Measurements from ENCODE around the gene MTOR. TPM values are rescaled to one million over a fixed set of nuclear protein-coding genes. Genes with fewer than 3 reads are reported as not detected.
"Not testable (repeated sequence)": the region's sequence is repeated elsewhere in the genome, so short reads cannot be mapped to it uniquely, and the experiment has no call there.

The MTOR gene
- total and polyA plus RNA-seq, 4 donors: 15.1 to 36.6 (median 26.9) TPM

DNA sequence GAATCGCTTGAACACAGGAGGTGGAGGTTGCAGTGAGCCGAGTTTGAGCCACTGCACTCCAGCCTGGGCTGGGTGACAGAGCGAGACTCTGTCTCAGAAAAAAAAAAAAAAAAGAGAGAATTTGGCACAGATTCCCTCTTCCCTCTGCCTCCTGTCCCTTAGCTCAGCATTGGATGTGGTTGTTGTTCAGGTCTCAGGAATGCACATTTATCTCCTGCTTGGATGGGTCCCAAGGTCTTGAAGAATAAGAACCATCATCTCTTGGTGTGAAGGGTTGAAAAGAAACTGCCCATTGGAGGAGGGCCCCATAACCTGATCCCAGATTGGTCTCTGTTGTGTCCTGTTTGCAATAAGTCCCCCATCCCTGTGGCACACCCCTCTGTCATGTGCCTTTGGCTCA, 45.5 kb upstream of the MTOR start:
- Histone ChIP-seq H3K36me3 (ENCODE audit: control insufficient read depth in 4 of 4, insufficient read depth in 4 of 4, low read length in 4 of 4) (no peaks in the 10 kb centered on the region), H3K9me3 (ENCODE audit: control insufficient read depth in 4 of 4, insufficient read depth in 3 of 4, low read length in 3 of 4) (peaks cover 0 to 3% (median 0%) of the 10 kb centered on the region in 4 donors), H3K27me3 (ENCODE audit: control insufficient read depth in 3 of 3, insufficient read depth in 3 of 3, low read length in 2 of 3) (no peaks in the 10 kb centered on the region), H3K27ac (ENCODE audit: low read depth in 1 of 2, low read length in 1 of 2) (no peak overlapping the region), H3K4me3 (no peak overlapping the region), H3K4me1 (ENCODE audit: control insufficient read depth in 5 of 5, insufficient read depth in 5 of 5, low read length in 5 of 5) (peaks cover 0 to 2% (median 0%) of the 10 kb centered on the region in 5 donors), H3K9ac (ENCODE audit: insufficient read depth in 1 of 2, low read length in 2 of 2) (no peak overlapping the region)
- 79 to 86% methylated on average over 3 of the region's 3 CpGs for WGBS, 2 donors
- TF ChIP-seq, protein P1, sequence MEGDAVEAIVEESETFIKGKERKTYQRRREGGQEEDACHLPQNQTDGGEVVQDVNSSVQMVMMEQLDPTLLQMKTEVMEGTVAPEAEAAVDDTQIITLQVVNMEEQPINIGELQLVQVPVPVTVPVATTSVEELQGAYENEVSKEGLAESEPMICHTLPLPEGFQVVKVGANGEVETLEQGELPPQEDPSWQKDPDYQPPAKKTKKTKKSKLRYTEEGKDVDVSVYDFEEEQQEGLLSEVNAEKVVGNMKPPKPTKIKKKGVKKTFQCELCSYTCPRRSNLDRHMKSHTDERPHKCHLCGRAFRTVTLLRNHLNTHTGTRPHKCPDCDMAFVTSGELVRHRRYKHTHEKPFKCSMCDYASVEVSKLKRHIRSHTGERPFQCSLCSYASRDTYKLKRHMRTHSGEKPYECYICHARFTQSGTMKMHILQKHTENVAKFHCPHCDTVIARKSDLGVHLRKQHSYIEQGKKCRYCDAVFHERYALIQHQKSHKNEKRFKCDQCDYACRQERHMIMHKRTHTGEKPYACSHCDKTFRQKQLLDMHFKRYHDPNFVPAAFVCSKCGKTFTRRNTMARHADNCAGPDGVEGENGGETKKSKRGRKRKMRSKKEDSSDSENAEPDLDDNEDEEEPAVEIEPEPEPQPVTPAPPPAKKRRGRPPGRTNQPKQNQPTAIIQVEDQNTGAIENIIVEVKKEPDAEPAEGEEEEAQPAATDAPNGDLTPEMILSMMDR (IDR thresholded peaks at IDR 0.05; ENCODE audit: control extremely low read depth, extremely low read depth): no peak
- ATAC-seq (ENCODE audit: insufficient read depth, low FRiP score) (no peak), DNase-seq (no peak)

DNA sequence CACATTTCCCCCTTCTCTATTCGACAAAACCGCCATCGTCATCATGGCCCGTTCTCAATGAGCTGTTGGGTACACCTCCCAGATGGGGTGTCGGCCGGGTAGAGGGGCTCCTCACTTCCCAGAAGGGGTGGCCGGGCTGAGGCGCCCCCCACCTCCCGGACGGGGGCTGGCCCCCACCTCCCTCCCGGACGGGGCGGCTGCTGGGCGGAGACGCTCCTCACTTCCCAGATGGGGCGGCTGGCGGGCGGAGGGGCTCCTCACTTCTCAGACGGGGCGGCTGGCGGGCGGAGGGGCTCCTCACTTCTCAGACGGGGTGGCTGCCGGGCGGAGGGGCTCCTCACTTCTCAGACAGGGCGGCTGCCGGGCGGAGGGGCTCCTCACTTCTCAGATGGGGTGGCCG, 43.2 kb upstream of the MTOR start:
- not testable (repeated sequence) for H3K27ac ChIP-seq (ENCODE audit: low read depth in 1 of 2, low read length in 1 of 2); H3K4me1 ChIP-seq (ENCODE audit: control insufficient read depth in 5 of 5, insufficient read depth in 5 of 5, low read length in 5 of 5); H3K9ac ChIP-seq (ENCODE audit: insufficient read depth in 1 of 2, low read length in 2 of 2); H3K9me3 ChIP-seq (ENCODE audit: control insufficient read depth in 4 of 4, insufficient read depth in 3 of 4, low read length in 3 of 4); H3K36me3 ChIP-seq (ENCODE audit: control insufficient read depth in 4 of 4, insufficient read depth in 4 of 4, low read length in 4 of 4); H3K4me3 ChIP-seq; ATAC-seq (ENCODE audit: insufficient read depth, low FRiP score); H3K27me3 ChIP-seq (ENCODE audit: control insufficient read depth in 3 of 3, insufficient read depth in 3 of 3, low read length in 2 of 3); DNase-seq
- 89 to 90% methylated on average over 25 to 29 of the region's 29 CpGs for WGBS, 2 donors

DNA sequence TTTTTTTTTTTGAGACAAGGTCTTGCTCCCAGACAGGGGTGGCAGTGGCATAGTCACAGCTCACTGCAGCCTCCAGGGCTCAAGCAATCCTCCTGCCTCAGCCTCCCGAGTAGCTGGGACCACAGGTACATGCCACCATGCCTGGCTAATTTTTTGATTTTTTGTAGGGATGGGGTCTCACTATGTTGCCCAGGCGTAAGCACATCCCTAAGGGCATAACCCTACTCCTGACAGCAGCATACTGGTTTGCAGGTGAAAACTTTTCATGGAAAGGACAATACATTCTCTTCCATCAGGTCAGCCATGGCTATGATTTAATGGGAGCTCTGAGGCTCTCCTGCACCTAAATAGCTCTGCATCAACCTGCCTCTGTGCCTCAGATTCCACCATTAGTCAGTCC, 40.0 kb upstream of the MTOR start:
- no peak overlapping the region for H3K9ac ChIP-seq (ENCODE audit: insufficient read depth in 1 of 2, low read length in 2 of 2)
- no peaks in the 10 kb centered on the region for H3K36me3 ChIP-seq (ENCODE audit: control insufficient read depth in 4 of 4, insufficient read depth in 4 of 4, low read length in 4 of 4)
- no peak overlapping the region for H3K27ac ChIP-seq (ENCODE audit: low read depth in 1 of 2, low read length in 1 of 2)
- ATAC-seq (ENCODE audit: insufficient read depth, low FRiP score) (no peak), DNase-seq (no peak)
- TF ChIP-seq, protein P1 (IDR thresholded peaks at IDR 0.05; ENCODE audit: control extremely low read depth, extremely low read depth): no peak
- WGBS, 2 donors: 87 to 95% methylated on average over 2 of the region's 2 CpGs
- peaks cover 0 to 1% (median 0%) of the 10 kb centered on the region in 4 donors for H3K9me3 ChIP-seq (ENCODE audit: control insufficient read depth in 4 of 4, insufficient read depth in 3 of 4, low read length in 3 of 4)
- H3K4me3 ChIP-seq: no peak overlapping the region
- H3K4me1 ChIP-seq (ENCODE audit: control insufficient read depth in 5 of 5, insufficient read depth in 5 of 5, low read length in 5 of 5): peaks cover 0 to 4% (median 0%) of the 10 kb centered on the region in 5 donors
- no peaks in the 10 kb centered on the region for H3K27me3 ChIP-seq (ENCODE audit: control insufficient read depth in 3 of 3, insufficient read depth in 3 of 3, low read length in 2 of 3)

DNA sequence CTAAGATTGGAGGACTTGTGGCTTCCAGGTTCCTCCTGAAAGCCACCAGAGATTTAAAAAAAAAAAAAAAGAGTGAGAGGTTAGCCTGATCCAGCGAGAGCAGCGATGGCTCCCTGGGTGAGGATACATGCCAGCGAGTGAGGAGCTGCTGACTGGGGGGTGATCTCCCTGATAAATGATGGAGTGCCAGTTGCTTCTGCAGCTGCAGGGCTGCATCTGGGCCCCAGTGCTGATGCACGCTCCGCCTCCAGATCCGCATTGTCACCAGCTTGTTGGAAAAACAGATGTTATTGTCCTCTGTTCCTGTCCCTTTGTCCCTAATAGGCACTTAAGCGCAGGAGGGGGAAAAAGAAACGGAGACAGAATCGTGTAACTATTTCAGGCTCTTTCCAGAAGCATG, 39.2 kb upstream of the MTOR start:
- H3K27me3 ChIP-seq (ENCODE audit: control insufficient read depth in 3 of 3, insufficient read depth in 3 of 3, low read length in 2 of 3): no peaks in the 10 kb centered on the region

More for the DNA sequence above, 39.2 kb upstream of the MTOR start:
- 55 to 59% methylated on average over 9 of the region's 9 CpGs for WGBS, 2 donors
- Histone ChIP-seq H3K9me3 (ENCODE audit: control insufficient read depth in 4 of 4, insufficient read depth in 3 of 4, low read length in 3 of 4) (peaks cover 0 to 1% (median 0%) of the 10 kb centered on the region in 4 donors), H3K36me3 (ENCODE audit: control insufficient read depth in 4 of 4, insufficient read depth in 4 of 4, low read length in 4 of 4) (no peaks in the 10 kb centered on the region), H3K4me3 (no peak overlapping the region), H3K27ac (ENCODE audit: low read depth in 1 of 2, low read length in 1 of 2) (no peak overlapping the region), H3K4me1 (ENCODE audit: control insufficient read depth in 5 of 5, insufficient read depth in 5 of 5, low read length in 5 of 5) (peaks cover 0 to 4% (median 0%) of the 10 kb centered on the region in 5 donors), H3K9ac (ENCODE audit: insufficient read depth in 1 of 2, low read length in 2 of 2) (no peak overlapping the region)
- no peak for ATAC-seq (ENCODE audit: insufficient read depth, low FRiP score)
- TF ChIP-seq, protein P1 (IDR thresholded peaks at IDR 0.05; ENCODE audit: control extremely low read depth, extremely low read depth): no peak
- no peak for DNase-seq

All from lung (tissue), 12 donors.